Measurements from ENCODE around the gene EHBP1L1. TPM values are rescaled to one million over a fixed set of nuclear protein-coding genes. Genes with fewer than 3 reads are reported as not detected.

Gene EHBP1L1
- polyA plus RNA-seq, 1 donor from 2014 or later: 18.3 TPM

- Histone ChIP-seq H3K9me2 (ENCODE audit: insufficient read depth, low read length) (no peaks in the 10 kb centered on the region), H3F3A (ENCODE audit: insufficient read depth, low read length, poor library complexity, severe bottlenecking) (no peaks in the 10 kb centered on the region), H3K4me2 (ENCODE audit: low read length) (no peak overlapping the region), H3K79me2 (replicated peaks; ENCODE audit: insufficient read depth, low read length) (peaks cover 23% of the 10 kb centered on the region), H4K20me1 (ENCODE audit: insufficient read depth) (peaks cover 15% of the 10 kb centered on the region), H3K36me3 (ENCODE audit: insufficient read depth, low read length) (no peaks in the 10 kb centered on the region), H2AFZ (ENCODE audit: low read depth, low read length) (no peak overlapping the region), H3K4me3 (ENCODE audit: low read length) (no peak overlapping the region), H3K27me3 (ENCODE audit: insufficient read depth, low read depth, low read length) (peaks cover 7% of the 10 kb centered on the region), H3K9me3 (ENCODE audit: low read length) (no peaks in the 10 kb centered on the region), H3K9ac (ENCODE audit: low read length) (no peak overlapping the region), H3K27ac (ENCODE audit: low read length) (no peak overlapping the region)
- TF ChIP-seq, protein P1, sequence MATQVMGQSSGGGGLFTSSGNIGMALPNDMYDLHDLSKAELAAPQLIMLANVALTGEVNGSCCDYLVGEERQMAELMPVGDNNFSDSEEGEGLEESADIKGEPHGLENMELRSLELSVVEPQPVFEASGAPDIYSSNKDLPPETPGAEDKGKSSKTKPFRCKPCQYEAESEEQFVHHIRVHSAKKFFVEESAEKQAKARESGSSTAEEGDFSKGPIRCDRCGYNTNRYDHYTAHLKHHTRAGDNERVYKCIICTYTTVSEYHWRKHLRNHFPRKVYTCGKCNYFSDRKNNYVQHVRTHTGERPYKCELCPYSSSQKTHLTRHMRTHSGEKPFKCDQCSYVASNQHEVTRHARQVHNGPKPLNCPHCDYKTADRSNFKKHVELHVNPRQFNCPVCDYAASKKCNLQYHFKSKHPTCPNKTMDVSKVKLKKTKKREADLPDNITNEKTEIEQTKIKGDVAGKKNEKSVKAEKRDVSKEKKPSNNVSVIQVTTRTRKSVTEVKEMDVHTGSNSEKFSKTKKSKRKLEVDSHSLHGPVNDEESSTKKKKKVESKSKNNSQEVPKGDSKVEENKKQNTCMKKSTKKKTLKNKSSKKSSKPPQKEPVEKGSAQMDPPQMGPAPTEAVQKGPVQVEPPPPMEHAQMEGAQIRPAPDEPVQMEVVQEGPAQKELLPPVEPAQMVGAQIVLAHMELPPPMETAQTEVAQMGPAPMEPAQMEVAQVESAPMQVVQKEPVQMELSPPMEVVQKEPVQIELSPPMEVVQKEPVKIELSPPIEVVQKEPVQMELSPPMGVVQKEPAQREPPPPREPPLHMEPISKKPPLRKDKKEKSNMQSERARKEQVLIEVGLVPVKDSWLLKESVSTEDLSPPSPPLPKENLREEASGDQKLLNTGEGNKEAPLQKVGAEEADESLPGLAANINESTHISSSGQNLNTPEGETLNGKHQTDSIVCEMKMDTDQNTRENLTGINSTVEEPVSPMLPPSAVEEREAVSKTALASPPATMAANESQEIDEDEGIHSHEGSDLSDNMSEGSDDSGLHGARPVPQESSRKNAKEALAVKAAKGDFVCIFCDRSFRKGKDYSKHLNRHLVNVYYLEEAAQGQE (IDR thresholded peaks at IDR 0.05; ENCODE audit: borderline replicate concordance): no peak
- TF ChIP-seq TAF1 (IDR thresholded peaks at IDR 0.05; ENCODE audit: low read depth) (no peak), POLR2AphosphoS5 (IDR thresholded peaks at IDR 0.05) (no peak), MXI1 (conservative IDR thresholded peaks at IDR 0.05; ENCODE audit: poor library complexity, severe bottlenecking) (no peak), SMC3 (conservative IDR thresholded peaks at IDR 0.05; ENCODE audit: poor library complexity) (no peak), EP300 (conservative IDR thresholded peaks at IDR 0.05; ENCODE audit: poor library complexity, severe bottlenecking) (no peak), EZH2 (IDR thresholded peaks at IDR 0.05; ENCODE audit: borderline replicate concordance, insufficient read depth, low read length, poor library complexity, severe bottlenecking) (no peak), RAD21 (conservative IDR thresholded peaks at IDR 0.05) (no peak)
- TF ChIP-seq, protein P2, sequence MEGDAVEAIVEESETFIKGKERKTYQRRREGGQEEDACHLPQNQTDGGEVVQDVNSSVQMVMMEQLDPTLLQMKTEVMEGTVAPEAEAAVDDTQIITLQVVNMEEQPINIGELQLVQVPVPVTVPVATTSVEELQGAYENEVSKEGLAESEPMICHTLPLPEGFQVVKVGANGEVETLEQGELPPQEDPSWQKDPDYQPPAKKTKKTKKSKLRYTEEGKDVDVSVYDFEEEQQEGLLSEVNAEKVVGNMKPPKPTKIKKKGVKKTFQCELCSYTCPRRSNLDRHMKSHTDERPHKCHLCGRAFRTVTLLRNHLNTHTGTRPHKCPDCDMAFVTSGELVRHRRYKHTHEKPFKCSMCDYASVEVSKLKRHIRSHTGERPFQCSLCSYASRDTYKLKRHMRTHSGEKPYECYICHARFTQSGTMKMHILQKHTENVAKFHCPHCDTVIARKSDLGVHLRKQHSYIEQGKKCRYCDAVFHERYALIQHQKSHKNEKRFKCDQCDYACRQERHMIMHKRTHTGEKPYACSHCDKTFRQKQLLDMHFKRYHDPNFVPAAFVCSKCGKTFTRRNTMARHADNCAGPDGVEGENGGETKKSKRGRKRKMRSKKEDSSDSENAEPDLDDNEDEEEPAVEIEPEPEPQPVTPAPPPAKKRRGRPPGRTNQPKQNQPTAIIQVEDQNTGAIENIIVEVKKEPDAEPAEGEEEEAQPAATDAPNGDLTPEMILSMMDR (IDR thresholded peaks at IDR 0.05; ENCODE audit: poor library complexity, severe bottlenecking): no peak
These were observed 1.9 kb downstream of the EHBP1L1 start for GRCh38 chr11:65577756-65578109.

DNA sequence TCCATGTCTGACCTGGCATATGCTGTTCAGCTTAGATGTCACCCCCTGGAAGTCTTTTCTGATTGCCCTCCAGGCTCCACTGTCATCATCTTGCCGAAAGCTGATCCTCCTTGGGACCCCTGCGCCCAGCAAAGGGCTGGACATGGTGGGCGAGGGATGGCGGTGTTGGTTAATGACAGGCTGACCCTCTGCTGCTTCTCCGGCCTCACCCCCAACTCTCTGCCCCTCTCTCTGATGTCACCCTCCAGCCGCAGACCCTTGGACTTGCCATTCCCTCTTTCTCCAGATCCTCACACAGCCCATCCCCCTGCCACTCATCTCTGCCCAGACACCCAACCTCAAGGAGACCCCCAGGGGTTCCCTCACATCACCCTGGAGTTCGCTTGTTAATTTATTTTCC, 2.3 kb downstream of the EHBP1L1 start:
- Histone ChIP-seq H3K9me2 (ENCODE audit: insufficient read depth, low read length) (no peaks in the 10 kb centered on the region), H3K27me3 (ENCODE audit: insufficient read depth, low read depth, low read length) (peaks cover 7% of the 10 kb centered on the region), H3K9me3 (ENCODE audit: low read length) (no peaks in the 10 kb centered on the region), H4K20me1 (ENCODE audit: insufficient read depth) (peaks cover 14% of the 10 kb centered on the region), H3K79me2 (replicated peaks; ENCODE audit: insufficient read depth, low read length) (peaks cover 19% of the 10 kb centered on the region), H2AFZ (ENCODE audit: low read depth, low read length) (no peak overlapping the region), H3K9ac (ENCODE audit: low read length) (no peak overlapping the region), H3K4me3 (ENCODE audit: low read length) (no peak overlapping the region), H3K4me2 (ENCODE audit: low read length) (no peak overlapping the region), H3F3A (ENCODE audit: insufficient read depth, low read length, poor library complexity, severe bottlenecking) (no peaks in the 10 kb centered on the region), H3K27ac (ENCODE audit: low read length) (no peak overlapping the region), H3K36me3 (ENCODE audit: insufficient read depth, low read length) (no peaks in the 10 kb centered on the region)
- TF ChIP-seq SMC3 (conservative IDR thresholded peaks at IDR 0.05; ENCODE audit: poor library complexity) (no peak), EZH2 (IDR thresholded peaks at IDR 0.05; ENCODE audit: borderline replicate concordance, insufficient read depth, low read length, poor library complexity, severe bottlenecking) (no peak), MXI1 (conservative IDR thresholded peaks at IDR 0.05; ENCODE audit: poor library complexity, severe bottlenecking) (no peak), TAF1 (IDR thresholded peaks at IDR 0.05; ENCODE audit: low read depth) (no peak), RAD21 (conservative IDR thresholded peaks at IDR 0.05) (no peak), POLR2AphosphoS5 (IDR thresholded peaks at IDR 0.05) (no peak)
- TF ChIP-seq, protein P2 (IDR thresholded peaks at IDR 0.05; ENCODE audit: poor library complexity, severe bottlenecking): no peak

Data from neural cell (in vitro differentiated cells).